ENCODE results near the gene CARD8.
A peak's percentile ranks its signal among the peaks of the same experiment; 100 is the strongest.

The CARD8 gene

GRCh38 chr19:48171710-48172109 is 84.0 kb downstream of the CARD8 start:
- DNase-seq (ENCODE audit: low read depth), result no peak
- no peak for TF ChIP-seq CTCF (conservative IDR thresholded peaks at IDR 0.05; ENCODE audit: low read depth, low read length)
- H3K4me3 ChIP-seq (ENCODE audit: low read depth, low read length), result no peak overlapping the region

- peak overlapping the region; percentile 88 for H3K4me3 ChIP-seq (ENCODE audit: low read depth, low read length)
- peak; percentile 9 for DNase-seq (ENCODE audit: low read depth)
- no peak for TF ChIP-seq CTCF (conservative IDR thresholded peaks at IDR 0.05; ENCODE audit: low read depth, low read length)
Measured at GRCh38 chr19:48170817-48171347, 84.8 kb downstream of the CARD8 start.

GRCh38 chr19:48169939-48170803 is 85.5 kb downstream of the CARD8 start, which contains the start of the genes LIG1 and ZSWIM9:
Gene LIG1 (minus strand): TSS chr19:48170344. CDS start chr19:48165566, 4,778 bp downstream.
Gene ZSWIM9 (plus strand): TSS chr19:48170680. CDS start chr19:48171803, 1,123 bp downstream.
- peak within 1 kb of the TSS; percentile 88 for H3K4me3 ChIP-seq (ENCODE audit: low read depth, low read length)
- peak; percentile 13 for TF ChIP-seq CTCF (conservative IDR thresholded peaks at IDR 0.05; ENCODE audit: low read depth, low read length)
- peak; percentile 96 for DNase-seq (ENCODE audit: low read depth)

GRCh38 chr19:48169578-48169938 is 86.2 kb downstream of the CARD8 start:
- H3K4me3 ChIP-seq (ENCODE audit: low read depth, low read length), result peak overlapping the region; percentile 88
- DNase-seq (ENCODE audit: low read depth), result peak; percentile 75
- no peak for TF ChIP-seq CTCF (conservative IDR thresholded peaks at IDR 0.05; ENCODE audit: low read depth, low read length)

- H3K4me3 ChIP-seq (ENCODE audit: low read depth, low read length), result no peak overlapping the region
- no peak for DNase-seq (ENCODE audit: low read depth)
- no peak for TF ChIP-seq CTCF (conservative IDR thresholded peaks at IDR 0.05; ENCODE audit: low read depth, low read length)
Measured at GRCh38 chr19:48168689-48169088, 87.0 kb downstream of the CARD8 start.

- DNase-seq (ENCODE audit: low read depth), result no peak
- no peak overlapping the region for H3K4me3 ChIP-seq (ENCODE audit: low read depth, low read length)
- TF ChIP-seq CTCF (conservative IDR thresholded peaks at IDR 0.05; ENCODE audit: low read depth, low read length), result no peak
Measured at GRCh38 chr19:48158210-48158790, 97.4 kb downstream of the CARD8 start.
